ENCODE data around the gene ZIC1.

DNA sequence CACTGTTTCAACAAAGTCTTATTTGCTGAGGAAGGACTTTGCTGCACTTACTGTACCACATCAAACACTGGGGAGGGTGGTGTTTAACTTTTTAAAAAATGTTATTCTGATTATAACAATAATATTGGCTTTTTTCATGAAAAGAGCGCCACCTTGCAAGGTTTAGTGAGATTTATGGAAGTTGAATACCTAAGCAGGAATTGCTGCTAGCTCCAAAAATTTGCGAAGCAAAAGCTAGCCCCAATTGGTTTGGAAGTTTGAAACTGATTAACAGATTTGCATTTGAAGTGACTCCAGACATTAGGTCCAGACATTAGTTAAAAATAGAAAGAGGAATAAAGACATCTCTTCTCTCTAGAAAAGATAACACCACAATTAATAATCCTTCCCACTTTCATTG lies 6.7 kb downstream of the ZIC1 start:
- TF ChIP-seq, protein P1, sequence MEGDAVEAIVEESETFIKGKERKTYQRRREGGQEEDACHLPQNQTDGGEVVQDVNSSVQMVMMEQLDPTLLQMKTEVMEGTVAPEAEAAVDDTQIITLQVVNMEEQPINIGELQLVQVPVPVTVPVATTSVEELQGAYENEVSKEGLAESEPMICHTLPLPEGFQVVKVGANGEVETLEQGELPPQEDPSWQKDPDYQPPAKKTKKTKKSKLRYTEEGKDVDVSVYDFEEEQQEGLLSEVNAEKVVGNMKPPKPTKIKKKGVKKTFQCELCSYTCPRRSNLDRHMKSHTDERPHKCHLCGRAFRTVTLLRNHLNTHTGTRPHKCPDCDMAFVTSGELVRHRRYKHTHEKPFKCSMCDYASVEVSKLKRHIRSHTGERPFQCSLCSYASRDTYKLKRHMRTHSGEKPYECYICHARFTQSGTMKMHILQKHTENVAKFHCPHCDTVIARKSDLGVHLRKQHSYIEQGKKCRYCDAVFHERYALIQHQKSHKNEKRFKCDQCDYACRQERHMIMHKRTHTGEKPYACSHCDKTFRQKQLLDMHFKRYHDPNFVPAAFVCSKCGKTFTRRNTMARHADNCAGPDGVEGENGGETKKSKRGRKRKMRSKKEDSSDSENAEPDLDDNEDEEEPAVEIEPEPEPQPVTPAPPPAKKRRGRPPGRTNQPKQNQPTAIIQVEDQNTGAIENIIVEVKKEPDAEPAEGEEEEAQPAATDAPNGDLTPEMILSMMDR (IDR thresholded peaks at IDR 0.05), result no peak
- TF ChIP-seq POLR2A (IDR thresholded peaks at IDR 0.05), result no peak
